GM23338 (cell line): ENCODE measurements around the gene HS1BP3. TPM values are rescaled to one million over a fixed set of nuclear protein-coding genes. Genes with fewer than 3 reads are reported as not detected.

Experiments used
- ATAC-seq: fragments of 200-7000 bp; cut with Tn5 transposase; 3 replicates; pipeline ENCODE4 v1.9.1; 2020
- DNase-seq: peaks from one replicate; pipeline ENCODE4 v3.0.0-alpha.2; 2015; ENCODE audit warnings: low spot score
- H2AFZ ChIP-seq: fragments of 200-600 bp; sonication (generic); 2 replicates; pipeline ENCODE4 v1.8.0; 2016; ENCODE audit warnings: antibody characterized with exemption, mild to moderate bottlenecking, moderate library complexity
- H3F3A ChIP-seq: fragments of 200-600 bp; sonication (generic); replicated peaks from 2 replicates; pipeline ENCODE4 v1.8.0; 2017; ENCODE audit warnings: antibody characterized with exemption, mixed run types, low read depth
- H3K27ac ChIP-seq: fragments of 200-600 bp; sonication (generic); 2 replicates; pipeline ENCODE4 v1.6.1; 2016; ENCODE audit warnings: low read depth
- H3K27me3 ChIP-seq: fragments of 200-600 bp; sonication (generic); 2 replicates; pipeline ENCODE4 v1.8.0; 2016; ENCODE audit warnings: mild to moderate bottlenecking, mixed run types, moderate library complexity; ENCODE audit not compliant: insufficient read depth
- H3K36me3 ChIP-seq: fragments of 200-600 bp; sonication (generic); 2 replicates; pipeline ENCODE4 v1.8.0; 2016; ENCODE audit warnings: mild to moderate bottlenecking; ENCODE audit not compliant: insufficient read depth
- H3K4me1 ChIP-seq: fragments of 200-600 bp; sonication (generic); 2 replicates; pipeline ENCODE4 v1.8.0; 2016; ENCODE audit warnings: mild to moderate bottlenecking, moderate library complexity; ENCODE audit not compliant: insufficient read depth
- H3K4me2 ChIP-seq: fragments of 200-600 bp; sonication (generic); 2 replicates; pipeline ENCODE4 v1.7.1; 2017; ENCODE audit warnings: mixed run types
- H3K4me3 ChIP-seq: fragments of 200-600 bp; sonication (generic); 2 replicates; pipeline ENCODE4 v1.6.1; 2016; ENCODE audit warnings: mixed run types
- H3K79me2 ChIP-seq: fragments of 200-600 bp; sonication (generic); replicated peaks from 2 replicates; pipeline ENCODE4 v1.8.0; 2017; ENCODE audit warnings: mild to moderate bottlenecking; ENCODE audit not compliant: insufficient read depth
- H3K9me2 ChIP-seq: fragments of 200-600 bp; sonication (generic); 2 replicates; pipeline ENCODE4 v1.8.0; 2017; ENCODE audit not compliant: insufficient read depth
- H4K20me1 ChIP-seq: fragments of 200-600 bp; sonication (generic); replicated peaks from 2 replicates; pipeline ENCODE4 v1.8.0; 2017; ENCODE audit warnings: mild to moderate bottlenecking; ENCODE audit not compliant: insufficient read depth
- H3K27ac Mint-ChIP-seq: 2 replicates; pipeline ENCODE4 v1.8.0; 2020; ENCODE audit warnings: inconsistent platforms, mild to moderate bottlenecking, moderate library complexity, mixed read lengths
- H3K27me3 Mint-ChIP-seq: 3 replicates; pipeline ENCODE4 v1.8.0; 2022; ENCODE audit warnings: low read depth, mild to moderate bottlenecking, moderate library complexity, mixed read lengths, inconsistent platforms; ENCODE audit not compliant: insufficient read depth, poor library complexity
- H3K36me3 Mint-ChIP-seq: 3 replicates; pipeline ENCODE4 v1.8.0; 2021; ENCODE audit warnings: low read depth, mild to moderate bottlenecking, inconsistent platforms, moderate library complexity, mixed read lengths
- H3K4me1 Mint-ChIP-seq: 3 replicates; pipeline ENCODE4 v1.8.0; 2020; ENCODE audit warnings: mild to moderate bottlenecking, inconsistent platforms, mixed read lengths
- H3K4me3 Mint-ChIP-seq: 3 replicates; pipeline ENCODE4 v1.8.0; 2021; ENCODE audit warnings: moderate library complexity, mild to moderate bottlenecking, inconsistent platforms, mixed read lengths
- H3K9me3 Mint-ChIP-seq: 3 replicates; pipeline ENCODE4 v1.8.0; 2020; ENCODE audit warnings: moderate library complexity, mild to moderate bottlenecking, inconsistent platforms, mixed read lengths
- CREB1 ChIP-seq: fragments of 250-450 bp; sonication (Bioruptor Pico); IDR thresholded peaks from 2 replicates; pipeline ENCODE4 v1.5.0; 2020; ENCODE audit warnings: low read depth, mild to moderate bottlenecking, moderate library complexity
- EZH2 ChIP-seq: fragments of 200-600 bp; sonication (generic); IDR thresholded peaks from one replicate; pipeline ENCODE4 v1.8.0; 2017; ENCODE audit warnings: antibody characterized with exemption, mild to moderate bottlenecking, low read depth; ENCODE audit not compliant: unreplicated experiment
- EZH2phosphoT487 ChIP-seq: fragments of 200-600 bp; sonication (generic); IDR thresholded peaks from one replicate; pipeline ENCODE4 v1.8.1; 2018; ENCODE audit warnings: antibody characterized with exemption; ENCODE audit not compliant: unreplicated experiment
- JUNB ChIP-seq: IDR thresholded peaks from one replicate; pipeline ENCODE4 v1.6.1; 2016; ENCODE audit warnings: antibody characterized with exemption; ENCODE audit not compliant: unreplicated experiment
- POLR2AphosphoS5 ChIP-seq: IDR thresholded peaks from 2 replicates; pipeline ENCODE4 v1.6.1; 2016; ENCODE audit warnings: antibody characterized with exemption, low read depth
- ZNF331 ChIP-seq: fragments of 250-450 bp; sonication (Bioruptor Pico); IDR thresholded peaks from 2 replicates; pipeline ENCODE4 v1.5.0; 2020; ENCODE audit warnings: low read depth, mild to moderate bottlenecking, moderate library complexity
- polyA plus RNA-seq: library from polyadenylated mRNA; unstranded; fragments of >200 nt; fragmentation: Nextera tagmentation; extraction: Ambion mirVana; gene quantifications from 2 replicates; pipeline ENCODE4 v1.2.1, GENCODE V29; 2016
- total RNA-seq: library from RNA; depleted of rRNA; stranded (reverse); fragments of >200 nt; shearing (Covaris generic); gene quantifications from 2 replicates; pipeline ENCODE4 v1.2.3, GENCODE V29; 2014
- TF ChIP-seq, protein P1 (sequence below): IDR thresholded peaks from 2 replicates; pipeline ENCODE4 v1.6.1; 2016; ENCODE audit warnings: antibody characterized with exemption
- TF ChIP-seq, protein P2 (sequence below): IDR thresholded peaks from one replicate; pipeline ENCODE4 v1.6.1; 2018; ENCODE audit warnings: antibody characterized with exemption; ENCODE audit not compliant: unreplicated experiment

Gene HS1BP3
- total and polyA plus RNA-seq, 2 experiments from 2014 or later: 7.2 to 15.0 TPM

DNA sequence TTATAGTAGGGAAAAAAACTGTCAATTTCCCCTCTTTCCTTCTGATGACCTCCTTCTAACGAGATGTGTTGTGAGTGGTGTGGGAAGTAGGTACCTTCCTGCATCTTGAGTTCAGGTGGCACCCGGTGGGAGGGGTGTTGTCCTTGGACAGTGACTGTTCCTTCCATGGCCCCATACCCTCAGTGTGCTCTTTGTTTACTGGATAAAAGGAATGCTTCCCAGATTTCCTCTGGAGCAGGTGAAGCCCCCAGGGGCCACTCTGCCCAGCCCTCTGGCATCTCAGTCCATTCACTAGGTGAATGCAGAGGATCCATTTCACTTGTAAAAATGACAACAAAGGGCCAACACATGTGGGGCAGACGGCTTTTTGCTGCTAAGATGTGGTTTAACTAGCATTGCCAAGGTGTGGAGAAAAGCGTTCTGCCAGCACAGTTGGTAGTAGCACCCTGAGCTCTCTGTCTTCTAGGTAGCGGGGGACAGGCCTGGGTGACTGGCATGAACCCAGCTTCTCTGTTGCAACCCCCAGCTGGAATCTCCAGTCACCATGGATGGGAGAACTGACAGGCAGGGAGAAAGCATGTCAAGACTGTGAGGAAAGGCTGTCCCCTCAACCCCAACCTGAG is 22.9 kb upstream of the HS1BP3 start (continued):
- TF ChIP-seq POLR2AphosphoS5: no peak
- TF ChIP-seq ZNF331 (CRISPR knock-in tag): no peak
- TF ChIP-seq, protein P1, sequence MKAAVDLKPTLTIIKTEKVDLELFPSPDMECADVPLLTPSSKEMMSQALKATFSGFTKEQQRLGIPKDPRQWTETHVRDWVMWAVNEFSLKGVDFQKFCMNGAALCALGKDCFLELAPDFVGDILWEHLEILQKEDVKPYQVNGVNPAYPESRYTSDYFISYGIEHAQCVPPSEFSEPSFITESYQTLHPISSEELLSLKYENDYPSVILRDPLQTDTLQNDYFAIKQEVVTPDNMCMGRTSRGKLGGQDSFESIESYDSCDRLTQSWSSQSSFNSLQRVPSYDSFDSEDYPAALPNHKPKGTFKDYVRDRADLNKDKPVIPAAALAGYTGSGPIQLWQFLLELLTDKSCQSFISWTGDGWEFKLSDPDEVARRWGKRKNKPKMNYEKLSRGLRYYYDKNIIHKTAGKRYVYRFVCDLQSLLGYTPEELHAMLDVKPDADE: no peak
- no peak for TF ChIP-seq EZH2phosphoT487
- TF ChIP-seq, protein P2, sequence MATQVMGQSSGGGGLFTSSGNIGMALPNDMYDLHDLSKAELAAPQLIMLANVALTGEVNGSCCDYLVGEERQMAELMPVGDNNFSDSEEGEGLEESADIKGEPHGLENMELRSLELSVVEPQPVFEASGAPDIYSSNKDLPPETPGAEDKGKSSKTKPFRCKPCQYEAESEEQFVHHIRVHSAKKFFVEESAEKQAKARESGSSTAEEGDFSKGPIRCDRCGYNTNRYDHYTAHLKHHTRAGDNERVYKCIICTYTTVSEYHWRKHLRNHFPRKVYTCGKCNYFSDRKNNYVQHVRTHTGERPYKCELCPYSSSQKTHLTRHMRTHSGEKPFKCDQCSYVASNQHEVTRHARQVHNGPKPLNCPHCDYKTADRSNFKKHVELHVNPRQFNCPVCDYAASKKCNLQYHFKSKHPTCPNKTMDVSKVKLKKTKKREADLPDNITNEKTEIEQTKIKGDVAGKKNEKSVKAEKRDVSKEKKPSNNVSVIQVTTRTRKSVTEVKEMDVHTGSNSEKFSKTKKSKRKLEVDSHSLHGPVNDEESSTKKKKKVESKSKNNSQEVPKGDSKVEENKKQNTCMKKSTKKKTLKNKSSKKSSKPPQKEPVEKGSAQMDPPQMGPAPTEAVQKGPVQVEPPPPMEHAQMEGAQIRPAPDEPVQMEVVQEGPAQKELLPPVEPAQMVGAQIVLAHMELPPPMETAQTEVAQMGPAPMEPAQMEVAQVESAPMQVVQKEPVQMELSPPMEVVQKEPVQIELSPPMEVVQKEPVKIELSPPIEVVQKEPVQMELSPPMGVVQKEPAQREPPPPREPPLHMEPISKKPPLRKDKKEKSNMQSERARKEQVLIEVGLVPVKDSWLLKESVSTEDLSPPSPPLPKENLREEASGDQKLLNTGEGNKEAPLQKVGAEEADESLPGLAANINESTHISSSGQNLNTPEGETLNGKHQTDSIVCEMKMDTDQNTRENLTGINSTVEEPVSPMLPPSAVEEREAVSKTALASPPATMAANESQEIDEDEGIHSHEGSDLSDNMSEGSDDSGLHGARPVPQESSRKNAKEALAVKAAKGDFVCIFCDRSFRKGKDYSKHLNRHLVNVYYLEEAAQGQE: no peak

DNA sequence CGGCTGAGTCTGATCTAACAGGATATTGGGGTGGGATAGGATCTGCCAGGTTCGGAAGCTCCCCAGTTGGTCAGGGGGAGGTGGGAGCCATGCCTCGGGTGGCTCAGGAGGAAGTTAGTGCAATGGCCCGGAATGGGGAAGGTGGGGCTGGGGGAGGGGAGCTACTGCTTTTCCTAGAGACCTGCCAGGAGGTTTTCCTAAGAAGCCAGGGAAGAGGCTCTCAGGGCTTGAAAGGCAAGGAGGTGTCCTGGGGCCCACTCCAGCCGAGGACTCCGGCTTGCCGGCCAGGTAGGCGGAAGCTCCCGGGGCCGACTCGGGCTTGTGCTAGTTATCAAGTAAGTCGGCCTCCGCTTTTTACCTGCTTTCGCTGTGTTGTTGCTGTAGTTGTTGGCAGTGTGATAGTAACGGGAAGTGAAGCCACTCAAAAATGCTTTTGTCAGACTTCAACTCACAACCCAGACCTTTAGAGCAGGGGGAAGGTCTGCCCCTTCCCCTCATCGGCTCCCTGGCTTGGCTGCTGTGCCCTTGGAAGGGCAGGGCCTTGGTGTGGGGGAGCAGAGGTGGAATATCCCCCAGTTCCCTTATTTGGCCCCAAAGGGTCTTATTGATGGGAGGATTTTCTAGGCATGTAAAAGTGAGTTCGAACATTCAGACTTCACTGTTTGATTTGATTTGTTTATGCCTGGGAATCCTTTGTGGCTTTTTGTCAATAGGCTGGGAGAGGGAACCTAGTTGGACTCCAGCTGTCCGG is 21.5 kb upstream of the HS1BP3 start:
- DNase-seq (peak; percentile 83), ATAC-seq (peak; percentile 15)
- Mint-ChIP-seq H3K27ac (no peak overlapping the region), H3K4me3 (peak overlapping the region; percentile 57), H3K4me1 (peaks cover 67% of the 10 kb centered on the region), H3K36me3 (no peaks in the 10 kb centered on the region), H3K27me3 (peaks cover 82% of the 10 kb centered on the region), H3K9me3 (no peaks in the 10 kb centered on the region; the same call in 2 of the 3 replicates)
- Histone ChIP-seq H3K4me2 (peak overlapping the region; percentile 75), H3K79me2 (no peaks in the 10 kb centered on the region), H3F3A (peaks cover 3% of the 10 kb centered on the region; the same call in 1 of the 2 replicates), H4K20me1 (no peaks in the 10 kb centered on the region; the same call in 1 of the 2 replicates), H3K4me1 (peaks cover 52% of the 10 kb centered on the region), H3K27me3 (peaks cover 79% of the 10 kb centered on the region), H3K4me3 (peak overlapping the region; percentile 43), H2AFZ (peak overlapping the region; percentile 72; the same call in 1 of the 2 replicates), H3K9me2 (no peaks in the 10 kb centered on the region), H3K27ac (no peak overlapping the region), H3K36me3 (no peaks in the 10 kb centered on the region)
- TF ChIP-seq EZH2 (peak; percentile 29), JUNB (no peak)

DNA sequence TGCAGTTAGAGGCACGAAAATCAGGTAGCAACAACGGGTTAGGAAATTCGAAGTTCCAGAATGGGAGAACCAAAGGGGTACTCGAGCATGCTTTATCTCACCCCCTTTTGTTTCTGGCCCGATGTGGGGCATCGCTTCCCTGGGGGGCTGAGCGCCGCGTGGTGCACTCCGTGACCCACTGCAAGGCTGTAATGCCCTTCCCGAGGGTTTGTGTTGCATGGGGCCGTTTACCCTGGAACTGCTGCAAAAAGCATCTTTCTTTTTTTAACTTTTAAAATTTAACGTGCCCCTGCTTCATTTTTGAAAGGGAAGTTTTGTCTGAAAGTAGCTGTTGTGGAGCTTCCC is 20.8 kb upstream of the HS1BP3 start:
- H3K79me2 ChIP-seq: no peaks in the 10 kb centered on the region
- peak overlapping the region; percentile 43 for H3K4me3 ChIP-seq
- peaks cover 66% of the 10 kb centered on the region for H3K4me1 Mint-ChIP-seq
- H3K4me3 Mint-ChIP-seq: peak overlapping the region; percentile 57
- no peak overlapping the region for H3K27ac ChIP-seq
- no peak overlapping the region for H3K27ac Mint-ChIP-seq
- DNase-seq (no peak), ATAC-seq (no peak)
- no peak overlapping the region for H2AFZ ChIP-seq
- H3K4me1 ChIP-seq: peaks cover 52% of the 10 kb centered on the region
- peak overlapping the region; percentile 75 for H3K4me2 ChIP-seq
- peaks cover 81% of the 10 kb centered on the region for H3K27me3 ChIP-seq
- no peaks in the 10 kb centered on the region for H3K36me3 Mint-ChIP-seq
- H3K9me2 ChIP-seq: no peaks in the 10 kb centered on the region
- no peaks in the 10 kb centered on the region for H3K36me3 ChIP-seq
- peaks cover 83% of the 10 kb centered on the region for H3K27me3 Mint-ChIP-seq
- H3K9me3 Mint-ChIP-seq: no peaks in the 10 kb centered on the region; the same call in 2 of the 3 replicates
- peaks cover 3% of the 10 kb centered on the region; the same call in 1 of the 2 replicates for H3F3A ChIP-seq
- TF ChIP-seq POLR2AphosphoS5 (no peak), CREB1 (CRISPR knock-in tag) (no peak)
- TF ChIP-seq, protein P2: no peak
- H4K20me1 ChIP-seq: no peaks in the 10 kb centered on the region; the same call in 1 of the 2 replicates
